COR-L47 (cell line): ENCODE results near the gene HBD.
"Not testable (repeated sequence)": the region's sequence is repeated elsewhere in the genome, so short reads cannot be mapped to it uniquely, and the experiment has no call there.

ENCODE experiments used
- DNase-seq: peaks from one replicate; lab custom pipeline; 2025; lab: John Stamatoyannopoulos, UW

The HBD gene

GRCh38 chr11:5252919-5253265 lies 18.6 kb upstream of the HBD start:
- DNase-seq: no peak

DNA sequence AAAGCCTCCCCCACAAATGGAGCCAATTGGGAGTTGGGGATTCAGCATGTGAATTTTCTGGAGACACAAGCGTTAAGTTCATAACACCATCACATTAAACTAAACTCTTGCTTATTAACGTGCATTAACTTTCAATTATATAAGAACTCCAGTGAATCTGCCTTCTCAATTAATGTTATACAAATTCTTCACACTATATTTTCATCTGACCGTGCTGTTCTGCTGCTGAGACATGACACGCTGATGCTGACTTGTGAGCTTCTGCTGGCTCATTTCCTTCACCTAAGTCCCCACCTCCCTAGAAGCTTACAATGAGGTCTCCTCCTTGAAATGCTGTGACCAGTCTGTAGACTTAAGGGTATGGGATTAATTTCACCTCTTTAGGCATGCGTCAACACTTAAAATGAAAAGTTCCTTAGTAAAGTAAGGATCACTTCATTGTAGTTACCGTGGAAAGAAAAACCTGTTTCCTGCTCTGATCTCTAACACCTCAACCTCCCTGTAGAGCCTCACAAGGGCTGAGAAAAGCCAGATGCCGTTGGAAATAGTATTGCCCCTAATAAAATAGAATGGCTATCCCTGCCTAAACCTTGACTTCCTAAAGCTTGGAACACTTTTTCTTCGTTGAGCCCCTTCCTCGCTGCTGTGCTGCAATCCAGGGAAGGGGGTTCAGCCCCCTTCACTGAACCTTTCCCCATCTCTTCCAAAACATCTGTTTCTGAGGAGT lies 18.1 kb upstream of the HBD start:
- no peak for DNase-seq

- DNase-seq: no peak
Measured at GRCh38 chr11:5251746-5252145, 17.5 kb upstream of the HBD start.

- DNase-seq: no peak
Measured at GRCh38 chr11:5250543-5251204, 16.4 kb upstream of the HBD start.

- DNase-seq: not testable (repeated sequence)
Measured at GRCh38 chr11:5249807-5250396, 15.6 kb upstream of the HBD start, which contains the start of gene HBG1. Gene HBG1, minus strand, starts transcription at chr11:5249857. Its CDS starts 53 bp downstream, at chr11:5249804.

GRCh38 chr11:5248498-5248897 lies 14.2 kb upstream of the HBD start:
- DNase-seq: not testable (repeated sequence)

DNA sequence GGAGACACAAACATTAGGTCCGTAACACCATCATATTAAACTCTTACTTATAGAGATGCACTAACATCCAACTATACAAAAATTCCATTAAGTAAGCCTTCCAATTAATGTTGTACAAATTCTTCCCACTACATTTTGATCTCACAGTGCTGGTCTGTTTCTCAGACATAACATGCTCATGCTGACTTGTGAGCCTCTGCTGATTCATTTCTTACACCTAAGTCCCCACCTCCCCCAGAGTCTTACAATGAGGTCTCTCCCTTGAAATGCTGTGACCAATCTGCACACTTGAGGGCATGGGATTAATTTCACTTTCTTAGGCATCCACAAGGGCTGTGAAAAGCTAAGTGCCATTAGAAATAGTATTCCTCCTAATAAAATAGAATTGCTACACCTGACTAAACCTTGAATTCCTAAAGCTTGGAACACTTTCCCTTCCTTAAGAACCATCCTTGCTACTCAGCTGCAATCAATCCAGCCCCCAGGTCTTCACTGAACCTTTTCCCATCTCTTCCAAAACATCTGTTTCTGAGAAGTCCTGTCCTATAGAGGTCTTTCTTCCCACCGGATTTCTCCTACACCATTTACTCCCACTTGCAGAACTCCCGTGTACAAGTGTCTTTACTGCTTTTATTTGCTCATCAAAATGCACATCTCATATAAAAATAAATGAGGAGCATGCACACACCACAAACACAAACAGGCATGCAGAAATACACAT lies 13.3 kb upstream of the HBD start:
- no peak for DNase-seq

DNA sequence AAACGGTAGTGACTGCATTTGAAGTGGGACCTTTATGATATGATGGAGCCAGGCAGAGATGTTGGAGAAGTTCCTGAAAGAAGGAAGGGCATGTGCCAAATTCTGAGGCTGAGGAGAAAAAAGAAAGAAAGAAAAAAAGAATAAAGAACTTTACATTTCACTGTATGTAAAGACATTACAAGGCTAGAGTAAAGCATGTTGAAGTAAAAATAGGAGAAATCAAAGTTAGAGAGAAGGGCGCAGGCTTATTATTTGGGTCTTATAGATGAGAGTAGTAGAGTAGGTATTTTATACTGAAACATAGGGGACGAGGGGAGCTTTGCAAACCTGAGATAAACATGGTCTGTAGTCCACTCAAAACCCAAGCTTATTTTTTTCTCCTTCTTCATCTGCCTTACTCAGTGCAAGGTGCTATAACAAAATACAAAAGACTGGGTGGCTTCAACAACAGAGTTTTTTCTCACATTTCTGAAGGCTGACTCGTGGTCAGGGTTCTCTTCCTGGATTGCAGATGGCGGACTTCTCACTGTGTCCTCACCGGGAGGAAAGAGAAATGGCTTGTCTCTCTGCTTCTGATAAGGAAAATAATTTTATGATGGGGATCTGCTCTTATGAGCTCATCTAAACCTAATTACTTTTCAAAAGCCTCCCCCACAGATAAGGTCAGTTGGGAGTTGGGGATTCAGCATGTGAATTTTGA lies 12.6 kb upstream of the HBD start:
- no peak for DNase-seq

- DNase-seq: no peak
Measured at GRCh38 chr11:5245155-5245554, 10.9 kb upstream of the HBD start.

- DNase-seq: no peak
Measured at GRCh38 chr11:5243816-5244180, 9.5 kb upstream of the HBD start.

DNA sequence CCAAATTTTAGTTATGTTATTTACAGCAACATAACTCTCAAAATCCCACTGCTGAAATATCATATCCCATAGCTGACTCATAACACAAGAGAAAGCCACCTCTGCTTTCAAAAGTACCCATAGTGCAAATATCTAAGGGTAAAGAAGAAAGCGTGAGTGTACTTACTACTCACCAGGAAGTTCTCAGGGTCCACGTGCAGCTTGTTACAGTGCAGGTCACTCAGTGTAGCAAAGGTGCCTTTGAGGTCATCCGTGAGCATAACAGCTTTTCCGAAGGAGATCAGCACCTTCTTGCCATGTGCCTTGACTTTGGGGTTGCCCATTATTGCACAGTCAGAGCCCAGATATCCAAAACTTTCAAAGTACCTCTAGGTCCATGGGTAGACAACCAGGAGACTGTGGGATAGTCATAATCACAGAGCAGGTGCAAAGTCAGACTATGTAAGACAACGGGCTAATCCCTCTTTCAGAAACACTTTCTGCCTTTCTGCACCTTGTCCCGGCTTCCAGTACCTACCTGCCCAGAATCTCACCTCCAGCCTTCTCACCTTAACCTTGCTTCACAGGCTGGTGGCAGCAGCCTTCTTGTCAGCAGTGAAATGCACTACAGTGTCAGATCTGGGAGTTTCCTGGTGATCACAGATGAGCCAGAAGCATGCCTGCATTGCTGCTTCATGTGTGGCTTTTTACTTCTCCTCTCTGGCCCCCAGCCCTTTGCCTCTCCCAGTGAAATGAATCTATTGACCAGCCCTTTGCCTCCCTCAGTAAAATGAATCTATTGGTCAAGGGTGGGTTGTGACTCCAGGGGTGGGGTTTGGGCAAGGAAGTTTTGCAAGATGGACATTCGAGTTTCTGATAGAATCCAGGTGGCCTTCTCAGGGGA lies 8.9 kb upstream of the HBD start:
- no peak for DNase-seq

GRCh38 chr11:5242208-5242607 lies 7.9 kb upstream of the HBD start:
- DNase-seq: no peak

- no peak for DNase-seq
Measured at GRCh38 chr11:5241458-5241857, 7.2 kb upstream of the HBD start.

GRCh38 chr11:5240458-5240857 lies 6.2 kb upstream of the HBD start:
- no peak for DNase-seq

DNA sequence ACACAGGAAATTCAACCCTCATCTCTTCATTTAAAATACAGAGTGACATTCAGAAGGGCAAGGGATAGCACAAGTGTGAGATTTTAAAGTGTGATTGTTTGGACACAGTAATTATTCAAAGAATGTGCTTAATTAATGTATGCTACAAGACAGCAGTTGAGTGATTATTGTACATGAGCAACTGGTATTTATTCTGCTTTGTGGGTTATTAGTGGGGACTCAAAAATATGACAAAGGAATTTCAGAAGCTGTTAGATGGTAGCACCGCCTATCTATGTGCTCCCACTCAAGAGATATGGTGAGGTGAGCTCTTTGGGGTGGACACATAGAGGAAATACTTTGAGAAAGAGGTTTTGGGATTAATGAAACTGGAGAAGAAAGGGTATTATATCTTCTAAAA lies 5.8 kb upstream of the HBD start:
- DNase-seq: no peak

- DNase-seq: no peak
Measured at GRCh38 chr11:5239046-5239445, 4.8 kb upstream of the HBD start.

DNA sequence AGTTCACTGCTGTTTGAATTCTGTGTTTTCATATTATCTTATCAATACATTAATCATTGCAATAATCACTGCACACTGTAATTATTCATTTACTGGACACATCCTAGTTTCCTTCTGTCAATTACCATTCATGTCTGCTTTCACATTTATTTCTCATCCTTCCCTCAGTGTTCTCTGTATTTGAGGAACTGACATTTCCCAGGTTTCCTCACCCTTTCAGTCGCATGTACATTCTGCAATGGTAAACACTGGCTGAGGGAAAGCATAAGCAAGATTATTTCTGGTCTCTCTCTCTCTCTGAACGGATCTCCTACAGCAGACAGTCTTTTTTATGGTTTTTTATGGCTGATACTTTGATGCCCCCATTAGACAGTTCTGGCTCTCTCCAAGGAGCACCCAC lies 4.2 kb upstream of the HBD start:
- DNase-seq: no peak

DNA sequence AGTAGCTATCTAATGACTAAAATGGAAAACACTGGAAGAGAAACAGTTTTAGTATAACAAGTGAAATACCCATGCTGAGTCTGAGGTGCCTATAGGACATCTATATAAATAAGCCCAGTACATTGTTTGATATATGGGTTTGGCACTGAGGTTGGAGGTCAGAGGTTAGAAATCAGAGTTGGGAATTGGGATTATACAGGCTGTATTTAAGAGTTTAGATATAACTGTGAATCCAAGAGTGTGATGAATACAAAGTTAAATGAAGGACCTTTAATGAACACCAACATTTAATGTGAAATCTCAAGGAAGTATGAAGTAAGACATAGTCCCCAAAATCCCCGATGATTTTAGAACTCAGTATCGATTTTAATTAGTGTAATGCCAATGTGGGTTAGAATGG lies 3.1 kb upstream of the HBD start:
- no peak for DNase-seq

DNA sequence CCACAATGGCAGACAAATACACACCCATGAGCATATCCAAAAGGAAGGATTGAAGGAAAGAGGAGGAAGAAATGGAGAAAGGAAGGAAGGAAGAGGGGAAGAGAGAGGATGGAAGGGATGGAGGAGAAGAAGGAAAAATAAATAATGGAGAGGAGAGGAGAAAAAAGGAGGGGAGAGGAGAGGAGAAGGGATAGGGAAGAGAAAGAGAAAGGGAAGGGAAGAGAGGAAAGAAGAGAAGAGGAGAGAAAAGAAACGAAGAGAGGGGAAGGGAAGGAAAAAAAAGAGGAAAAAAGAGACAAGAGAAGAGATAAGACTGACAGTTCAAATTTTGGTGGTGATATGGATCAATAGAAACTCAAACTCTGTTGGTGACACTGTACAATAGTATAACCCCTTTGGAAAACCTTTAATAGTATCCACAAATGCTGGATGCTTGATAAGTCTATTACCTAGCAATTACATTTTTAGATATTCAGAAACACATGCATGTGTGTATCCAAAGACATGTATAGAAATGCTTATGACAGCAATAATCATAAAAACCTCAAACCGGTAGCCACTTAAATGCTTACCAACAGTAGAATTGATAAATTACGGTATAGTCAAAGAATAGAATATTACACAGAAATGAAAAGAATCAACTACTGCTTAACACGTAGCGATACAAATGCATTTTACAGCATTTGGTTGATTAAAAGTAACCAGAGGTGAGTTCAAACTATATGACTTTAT lies 1.2 kb upstream of the HBD start:
- no peak for DNase-seq

GRCh38 chr11:5233307-5233706 lies 976 bp downstream of the HBD start:
- no peak for DNase-seq

GRCh38 chr11:5232821-5233220 lies 1.5 kb downstream of the HBD start:
- no peak for DNase-seq
